IMR-90 (cell line): Measurements from ENCODE around the gene RASSF5. TPM values are rescaled to one million over a fixed set of nuclear protein-coding genes. Genes with fewer than 3 reads are reported as not detected.
A peak's percentile ranks its signal among the peaks of the same experiment; 100 is the strongest.

ENCODE experiments used
- ATAC-seq: fragments of 200-7000 bp; cut with Tn5 transposase; 2 replicates; pipeline ENCODE4 v1.9.1; 2020; ENCODE audit warnings: low read depth, mild to moderate bottlenecking, moderate library complexity
- BruUV-seq: library from RNA; stranded (reverse); fragments of 400-500 nt; replicated peaks from 2 replicates; lab custom pipeline; 2021; lab: Mats Ljungman, UMichigan
- CTCF ChIA-PET: fragments of 300-600 bp; formaldehyde crosslinking; extraction: SDS; loops from one replicate; lab custom pipeline; 2021; ENCODE audit warnings: antibody characterized with exemption; lab: Yijun Ruan, JAX
- POLR2A ChIA-PET: fragments of 300-600 bp; sonication (Branson Sonifier 250); formaldehyde crosslinking; loops from one replicate; lab custom pipeline; 2022; ENCODE audit warnings: antibody characterized with exemption; ENCODE audit not compliant: unreplicated experiment; lab: Charles Lee
- DNase-seq: peaks from one replicate; pipeline ENCODE4 v3.0.0; 2013
- H2AFZ ChIP-seq: replicated peaks from 2 replicates; pipeline ENCODE3; 2013; ENCODE audit warnings: low read length, mild to moderate bottlenecking; ENCODE audit not compliant: poor library complexity
- H2AK5ac ChIP-seq: 2 replicates; pipeline ENCODE4 v1.6.1; 2013; ENCODE audit warnings: low read depth, low read length, inconsistent platforms
- H2AK9ac ChIP-seq: replicated peaks from 2 replicates; pipeline ENCODE3; 2013; ENCODE audit warnings: mild to moderate bottlenecking, low read depth, low read length, moderate library complexity; ENCODE audit not compliant: poor library complexity
- H2BK120ac ChIP-seq: 2 replicates; pipeline ENCODE4 v1.6.1; 2013; ENCODE audit warnings: low read depth, low read length, inconsistent platforms
- H2BK15ac ChIP-seq: 3 replicates; pipeline ENCODE4 v1.6.1; 2013; ENCODE audit warnings: low read depth, low read length, inconsistent platforms
- H2BK20ac ChIP-seq: 2 replicates; pipeline ENCODE4 v1.6.1; 2013; ENCODE audit warnings: low read depth, mild to moderate bottlenecking, inconsistent platforms, low read length, moderate library complexity
- H2BK5ac ChIP-seq: 2 replicates; pipeline ENCODE4 v1.6.1; 2013; ENCODE audit warnings: mild to moderate bottlenecking, low read depth, low read length, inconsistent platforms; ENCODE audit not compliant: poor library complexity, severe bottlenecking
- H3K14ac ChIP-seq: replicated peaks from 2 replicates; pipeline ENCODE4 v1.6.1; 2013; ENCODE audit warnings: low read depth, low read length, inconsistent platforms
- H3K18ac ChIP-seq: 2 replicates; pipeline ENCODE4 v1.6.1; 2013; ENCODE audit warnings: low read depth, low read length, control low read depth
- H3K23ac ChIP-seq: 2 replicates; pipeline ENCODE4 v1.6.1; 2013; ENCODE audit warnings: low read depth, low read length, inconsistent platforms
- H3K27ac ChIP-seq: 2 replicates; pipeline ENCODE4 v1.5.1; 2013; ENCODE audit warnings: mild to moderate bottlenecking, control low read depth, low read length; ENCODE audit not compliant: insufficient read depth
- H3K27me3 ChIP-seq: 2 replicates; pipeline ENCODE4 v1.6.1; 2013; ENCODE audit warnings: low read length; ENCODE audit not compliant: control insufficient read depth, insufficient read depth
- H3K36me3 ChIP-seq: 2 replicates; pipeline ENCODE4 v1.6.1; 2013; ENCODE audit warnings: low read length, mixed read lengths; ENCODE audit not compliant: control insufficient read depth, insufficient read depth
- H3K4ac ChIP-seq: 2 replicates; pipeline ENCODE4 v1.6.1; 2013; ENCODE audit warnings: low read depth, low read length, inconsistent platforms
- H3K4me1 ChIP-seq: 2 replicates; pipeline ENCODE4 v1.6.1; 2013; ENCODE audit warnings: low read length, mixed read lengths; ENCODE audit not compliant: control insufficient read depth, insufficient read depth
- H3K4me2 ChIP-seq: 2 replicates; pipeline ENCODE4 v1.6.1; 2013; ENCODE audit warnings: low read depth, mild to moderate bottlenecking, control low read depth, low read length, moderate library complexity
- H3K4me3 ChIP-seq: 2 replicates; pipeline ENCODE4 v1.5.1; 2013; ENCODE audit warnings: low read depth, mild to moderate bottlenecking, control low read depth, low read length, moderate library complexity; ENCODE audit not compliant: insufficient read depth
- H3K56ac ChIP-seq: 2 replicates; pipeline ENCODE4 v1.6.1; 2013; ENCODE audit warnings: low read length, inconsistent platforms; ENCODE audit not compliant: insufficient read depth; ENCODE audit errors: extremely low read depth
- H3K79me1 ChIP-seq, 2 experiments: 2 replicates each; pipeline ENCODE4 v1.6.1; 2013; ENCODE audit warnings: low read length in 2 of 2, inconsistent platforms in 1 of 2, low read depth in 1 of 2
- H3K9ac ChIP-seq: 2 replicates; pipeline ENCODE4 v1.6.1; 2013; ENCODE audit warnings: low read depth, low read length, control low read depth
- H3K9me1 ChIP-seq: 2 replicates; pipeline ENCODE4 v1.6.1; 2013; ENCODE audit warnings: low read length, inconsistent platforms; ENCODE audit not compliant: insufficient read depth
- H3K9me3 ChIP-seq: 2 replicates; pipeline ENCODE4 v1.6.1; 2013; ENCODE audit warnings: low read length; ENCODE audit not compliant: control insufficient read depth, insufficient read depth
- H4K20me1 ChIP-seq: 2 replicates; pipeline ENCODE4 v1.6.1; 2013; ENCODE audit warnings: low read length, inconsistent platforms; ENCODE audit not compliant: insufficient read depth
- H4K5ac ChIP-seq: 2 replicates; pipeline ENCODE4 v1.6.1; 2013; ENCODE audit warnings: mild to moderate bottlenecking, low read depth, low read length, control low read depth
- H4K8ac ChIP-seq, 2 experiments: 2 replicates each; pipeline ENCODE4 v1.6.1; 2013; ENCODE audit warnings: low read depth in 2 of 2, low read length in 2 of 2, control low read depth in 1 of 2, inconsistent platforms in 1 of 2
- H4K91ac ChIP-seq: 2 replicates; pipeline ENCODE4 v1.6.1; 2013; ENCODE audit warnings: low read depth, low read length, inconsistent platforms; ENCODE audit not compliant: insufficient read depth
- MAFK ChIP-seq: IDR thresholded peaks from 2 replicates; pipeline ENCODE4 v1.6.1; 2012; ENCODE audit warnings: low read depth, low read length, improper control_type of control experiment
- RFX5 ChIP-seq: IDR thresholded peaks from 2 replicates; pipeline ENCODE4 v1.8.0; 2012; ENCODE audit warnings: low read depth, mild to moderate bottlenecking, low read length, moderate library complexity
- whole genome bisulfite sequencing, 2 experiments: methylation state at CpG; one replicate each; pipeline versions ENCODE4 v1.1.5 to v1.1.7; 2013; ENCODE audit warnings: missing lambda C conversion rate in 2 of 2; ENCODE audit not compliant: insufficient read length in 1 of 2; ENCODE audit errors: extremely low coverage in 2 of 2; 5-methylcytosine and 5-hydroxymethylcytosine counted together
- dilution Hi-C: fragments of 300-500 bp; cut with HindIII; formaldehyde crosslinking; loops from one replicate; pipeline ENCODE4 v1.14.3; 2018; ENCODE audit warnings: low sequenced_read_pairs; ENCODE audit not compliant: unreplicated experiment
- in situ Hi-C: fragments of 300-500 bp; cut with MboI; formaldehyde crosslinking; loops from 3 replicates; pipeline ENCODE4 v1.14.3; 2019; ENCODE audit warnings: low sequenced_read_pairs, inconsistent platforms, mixed read lengths
- intact Hi-C: fragments of 100-400 bp; cut with micrococcal nuclease; formaldehyde crosslinking; loops from 2 replicates; pipeline ENCODE4 v1.10.0; 2022
- polyA plus RNA-seq, 3 experiments: library from polyadenylated mRNA; depleted of rRNA; stranded (reverse); fragments of >200 nt; gene quantifications; 2 replicates each; pipeline ENCODE4 v1.2.3, GENCODE V29; 2012; ENCODE audit warnings: low replicate concordance in 1 of 3
- total RNA-seq: library from RNA; depleted of rRNA; stranded (reverse); fragments of >200 nt; gene quantifications from 2 replicates; pipeline ENCODE4 v1.2.3, GENCODE V29; 2012

RASSF5 gene
- total and polyA plus RNA-seq, 2 of the 4 experiments (the other 2 are of a cell fraction) = 0.18 to 1.1 TPM

- Histone ChIP-seq H3K14ac (no peak overlapping the region), H2AK9ac (peak overlapping the region; percentile 48), H3K27ac (no peak overlapping the region), H3K4me3 (no peak overlapping the region), H3K4me1 (no peaks in the 10 kb centered on the region), H3K4me2 (no peak overlapping the region), H4K8ac (no peak overlapping the region), H3K23ac (no peak overlapping the region), H3K36me3 (no peaks in the 10 kb centered on the region), H2BK15ac (no peak overlapping the region), H4K91ac (no peak overlapping the region), H2BK120ac (no peak overlapping the region), H2BK20ac (no peak overlapping the region), H3K9me3 (no peaks in the 10 kb centered on the region), H2AK5ac (no peak overlapping the region), H2BK5ac (no peak overlapping the region), H3K9ac (no peak overlapping the region), H3K9me1 (no peaks in the 10 kb centered on the region), H3K56ac (no peak overlapping the region), H3K4ac (no peak overlapping the region), H2AFZ (no peak overlapping the region), H3K79me1 (no peaks in the 10 kb centered on the region), H3K27me3 (peaks cover 5% of the 10 kb centered on the region; the same call in 1 of the 2 replicates), H4K20me1 (peaks cover 3% of the 10 kb centered on the region; the same call in 1 of the 2 replicates), H4K5ac (no peak overlapping the region), H3K18ac (no peak overlapping the region)
- POLR2A ChIA-PET = no interaction called here
- ATAC-seq (no peak), DNase-seq (no peak)
- in situ Hi-C loops = no loop called here
- dilution Hi-C loops = no loop called here
- WGBS, 2 experiments = no CpG with 5 or more reads among the region's 8 CpGs
- no TSS peak for BruUV-seq
- CTCF ChIA-PET = interaction anchor here (0.7 kb wide), 1 partner anchor 14 kb away, joined by 4 read pairs; no protein-coding TSS in a partner anchor
- intact Hi-C loops = no loop called here
- peak; percentile 54 for TF ChIP-seq MAFK
- TF ChIP-seq RFX5 = no peak
These were observed 61.5 kb downstream of the RASSF5 start for GRCh38 chr1:206568779-206569352.
